MCF 10A (cell line): ENCODE results near the gene GNAI2. TPM values are rescaled to one million over a fixed set of nuclear protein-coding genes. Genes with fewer than 3 reads are reported as not detected.

ENCODE experiments used
- BruUV-seq: library from RNA; stranded (reverse); fragments of 400-500 nt; replicated peaks from 2 replicates; lab custom pipeline; 2021; lab: Mats Ljungman, UMichigan
- CTCF ChIA-PET: fragments of 300-600 bp; sonication (Branson Sonifier 250); formaldehyde crosslinking; extraction: SDS; loops from one replicate; lab custom pipeline; 2021; ENCODE audit warnings: antibody characterized with exemption, inconsistent platforms; lab: Yijun Ruan, JAX
- POLR2A ChIA-PET: fragments of 300-600, 350-650 bp; sonication (Branson Sonifier 250); formaldehyde crosslinking; extraction: SDS; loops from one replicate; lab custom pipeline; 2020; ENCODE audit warnings: antibody characterized with exemption, inconsistent platforms; lab: Yijun Ruan, JAX
- DNase-seq: peaks from one replicate; pipeline ENCODE4 v3.0.0-alpha.2; 2018; ENCODE audit not compliant: unreplicated experiment
- H3K27ac Mint-ChIP-seq: one replicate; pipeline ENCODE4 v1.8.0; 2022; ENCODE audit warnings: mild to moderate bottlenecking, low read depth, mixed read lengths; ENCODE audit not compliant: unreplicated experiment
- H3K27me3 Mint-ChIP-seq: one replicate; pipeline ENCODE4 v1.8.0; 2022; ENCODE audit warnings: mixed read lengths; ENCODE audit not compliant: insufficient read depth, unreplicated experiment
- H3K36me3 Mint-ChIP-seq: one replicate; pipeline ENCODE4 v1.8.0; 2022; ENCODE audit warnings: mild to moderate bottlenecking, moderate library complexity, mixed read lengths; ENCODE audit not compliant: insufficient read depth, unreplicated experiment
- H3K4me1 Mint-ChIP-seq: one replicate; pipeline ENCODE4 v1.8.0; 2022; ENCODE audit warnings: mixed read lengths; ENCODE audit not compliant: insufficient read depth, unreplicated experiment
- H3K4me3 Mint-ChIP-seq: one replicate; pipeline ENCODE4 v1.8.0; 2022; ENCODE audit warnings: mild to moderate bottlenecking, moderate library complexity, mixed read lengths; ENCODE audit not compliant: unreplicated experiment
- H3K9me3 Mint-ChIP-seq: one replicate; pipeline ENCODE4 v1.8.0; 2022; ENCODE audit warnings: mixed read lengths; ENCODE audit not compliant: unreplicated experiment
- CTCF ChIP-seq: fragments of 200-600 bp; IDR thresholded peaks from one replicate; pipeline ENCODE4 v1.8.0; 2022; ENCODE audit warnings: antibody characterized with exemption, mild to moderate bottlenecking; ENCODE audit not compliant: unreplicated experiment
- intact Hi-C: fragments of 100-400 bp; cut with micrococcal nuclease; formaldehyde crosslinking; loops from 2 replicates; pipeline ENCODE4 v1.14.1; 2022
- total RNA-seq: library from RNA; stranded (reverse); gene quantifications from 2 replicates; pipeline ENCODE4 v1.2.3, GENCODE V29; 2022

GNAI2 gene
- total RNA-seq, 1 experiment from 2014 or later: 123 TPM

- POLR2A ChIA-PET: interaction anchor here (1.5 kb wide), 1 partner anchor 24 kb away, joined by 5 read pairs; no protein-coding TSS in a partner anchor
- Mint-ChIP-seq H3K9me3 (no peaks in the 10 kb centered on the region), H3K27me3 (no peaks in the 10 kb centered on the region), H3K36me3 (no peaks in the 10 kb centered on the region), H3K27ac (no peak overlapping the region), H3K4me3 (peak overlapping the region; percentile 16), H3K4me1 (peaks cover 15% of the 10 kb centered on the region)
- BruUV-seq: no TSS peak
- intact Hi-C loops: no loop called here
- no peak for DNase-seq
- CTCF ChIA-PET: interaction anchor here (0.5 to 5.7 kb wide), 5 partner anchors 27 to 227 kb away, joined by 3 to 30 read pairs (median 3); partner anchors contain the start of gene HYAL2
- no peak for TF ChIP-seq CTCF
Observed at GRCh38 chr3:50296721-50297383, 60.8 kb downstream of the GNAI2 start.

- no peak for TF ChIP-seq CTCF
- Mint-ChIP-seq H3K4me1 (peaks cover 14% of the 10 kb centered on the region), H3K36me3 (no peaks in the 10 kb centered on the region), H3K27ac (no peak overlapping the region), H3K4me3 (peak overlapping the region; percentile 16), H3K9me3 (no peaks in the 10 kb centered on the region), H3K27me3 (no peaks in the 10 kb centered on the region)
- no TSS peak for BruUV-seq
- intact Hi-C loops: no loop called here
- ChIA-PET POLR2A (interaction anchor here (1.5 to 2.7 kb wide), 2 partner anchors 24 to 40 kb away, joined by 5 to 29 read pairs; no protein-coding TSS in a partner anchor), CTCF (interaction anchor here (0.5 to 5.7 kb wide), 4 partner anchors 26 to 228 kb away, joined by 3 to 30 read pairs (median 3); partner anchors contain the start of gene HYAL2)
- no peak for DNase-seq
Observed at GRCh38 chr3:50297384-50297775, 61.4 kb downstream of the GNAI2 start.

- Mint-ChIP-seq H3K36me3 (no peaks in the 10 kb centered on the region), H3K4me3 (peak overlapping the region; percentile 92), H3K27me3 (no peaks in the 10 kb centered on the region), H3K9me3 (no peaks in the 10 kb centered on the region), H3K4me1 (peaks cover 7% of the 10 kb centered on the region), H3K27ac (no peak overlapping the region)
- BruUV-seq: no TSS peak
- POLR2A ChIA-PET: interaction anchor here (0.6 to 3.3 kb wide), 10 partner anchors 10 to 163 kb away, joined by 3 to 30 read pairs (median 6); partner anchors contain the start of genes CYB561D2, NPRL2 and TUSC2
- no peak for DNase-seq
- CTCF ChIA-PET: interaction anchor here (0.8 to 5.7 kb wide), 6 partner anchors 21 to 72 kb away, joined by 3 to 30 read pairs (median 5); partner anchors contain the start of gene HYAL2
- TF ChIP-seq CTCF: no peak
- intact Hi-C loops: no loop called here
Observed at GRCh38 chr3:50297896-50298725, 62.1 kb downstream of the GNAI2 start.
